ENCODE data around the gene SPATA2L. TPM values are rescaled to one million over a fixed set of nuclear protein-coding genes. Genes with fewer than 3 reads are reported as not detected.
A peak's percentile ranks its signal among the peaks of the same experiment; 100 is the strongest.

Gene SPATA2L
- total and polyA plus RNA-seq, 2 of the 13 experiments (the other 11 are each of a cell fraction or from before 2014, with no cell fraction given), result 9.1 to 20.7 TPM

GRCh38 chr16:89720813-89721545 is 19.5 kb upstream of the SPATA2L start, which contains the start of the genes VPS9D1 and ZNF276 (continued):
- TF ChIP-seq DBP (CRISPR knock-in tag; IDR thresholded peaks at IDR 0.05; ENCODE audit: not compliant biosample characterization) (peak; percentile 5), MTF1 (CRISPR knock-in tag; IDR thresholded peaks at IDR 0.05) (no peak), SALL1 (CRISPR knock-in tag; IDR thresholded peaks at IDR 0.05) (peak; percentile 86), ZNF883 (CRISPR knock-in tag; IDR thresholded peaks at IDR 0.05; ENCODE audit: not compliant biosample characterization) (peak; percentile 80), ATRX (CRISPR knock-in tag; IDR thresholded peaks at IDR 0.05; ENCODE audit: borderline replicate concordance) (no peak), ZSCAN30 (CRISPR knock-in tag; IDR thresholded peaks at IDR 0.05) (peak; percentile 35; the same call in 1 of the 2 replicates), RFX5 (IDR thresholded peaks at IDR 0.05; ENCODE audit: low read depth, low read length) (peak; percentile 60; the same call in 1 of the 2 replicates), NFATC3 (CRISPR knock-in tag; IDR thresholded peaks at IDR 0.05) (0 out of 2 replicates have a peak, but pooled peaks have one; percentile 21), REST (IDR thresholded peaks at IDR 0.05; ENCODE audit: borderline replicate concordance in 1 of 2, low read depth in 1 of 2, low read length in 2 of 2) (peak in 1 of 2 experiments; percentile 58; a peak in 1 of 4 replicates), ZNF33B (CRISPR knock-in tag; IDR thresholded peaks at IDR 0.05) (peak; percentile 72), ESRRA (CRISPR knock-in tag; IDR thresholded peaks at IDR 0.05; ENCODE audit: low read depth) (no peak; the same call in 1 of the 2 replicates), CEBPZ (IDR thresholded peaks at IDR 0.05; ENCODE audit: low read length) (no peak), ARID5B (CRISPR knock-in tag; IDR thresholded peaks at IDR 0.05) (0 out of 2 replicates have a peak, but pooled peaks have one; percentile 43), NFIB (CRISPR knock-in tag; IDR thresholded peaks at IDR 0.05; ENCODE audit: borderline replicate concordance) (no peak)
